ENCODE measurements around the gene ACSS1. TPM values are rescaled to one million over a fixed set of nuclear protein-coding genes. Genes with fewer than 3 reads are reported as not detected.

ACSS1 gene
- total RNA-seq, 1 experiment from 2014 or later: 1.5 TPM

DNA sequence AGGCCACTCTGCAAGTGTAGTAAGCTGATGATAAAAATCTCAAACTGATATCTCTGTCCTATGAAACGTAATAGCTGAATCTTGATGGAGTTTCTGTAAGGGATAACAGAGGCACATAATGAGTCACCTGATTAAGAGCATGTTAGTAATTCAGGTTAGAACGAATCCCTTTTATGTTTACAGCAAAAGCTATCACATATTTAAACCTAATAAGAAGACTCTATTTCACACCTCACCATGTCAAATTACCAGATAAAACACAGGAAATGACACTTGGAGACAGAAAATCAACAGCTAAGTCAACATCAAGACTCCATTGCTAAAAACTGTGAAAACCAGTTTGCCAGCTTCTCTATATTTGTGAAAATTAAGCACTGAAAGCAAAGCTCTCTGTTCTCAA, 97.1 kb downstream of the ACSS1 start (continued):
- TF ChIP-seq GRHL2 (CRISPR knock-in tag; IDR thresholded peaks at IDR 0.05; ENCODE audit: insufficient replicate concordance, severe bottlenecking) (no peak), NFYB (CRISPR knock-in tag; conservative IDR thresholded peaks at IDR 0.05; ENCODE audit: low read depth) (no peak), TCF7 (CRISPR knock-in tag; IDR thresholded peaks at IDR 0.05; ENCODE audit: low read depth) (no peak), RORB (CRISPR knock-in tag; IDR thresholded peaks at IDR 0.05) (no peak), FOXK1 (CRISPR knock-in tag; IDR thresholded peaks at IDR 0.05) (no peak), JUN (CRISPR knock-in tag; IDR thresholded peaks at IDR 0.05) (no peak)
- TF ChIP-seq, protein P1, sequence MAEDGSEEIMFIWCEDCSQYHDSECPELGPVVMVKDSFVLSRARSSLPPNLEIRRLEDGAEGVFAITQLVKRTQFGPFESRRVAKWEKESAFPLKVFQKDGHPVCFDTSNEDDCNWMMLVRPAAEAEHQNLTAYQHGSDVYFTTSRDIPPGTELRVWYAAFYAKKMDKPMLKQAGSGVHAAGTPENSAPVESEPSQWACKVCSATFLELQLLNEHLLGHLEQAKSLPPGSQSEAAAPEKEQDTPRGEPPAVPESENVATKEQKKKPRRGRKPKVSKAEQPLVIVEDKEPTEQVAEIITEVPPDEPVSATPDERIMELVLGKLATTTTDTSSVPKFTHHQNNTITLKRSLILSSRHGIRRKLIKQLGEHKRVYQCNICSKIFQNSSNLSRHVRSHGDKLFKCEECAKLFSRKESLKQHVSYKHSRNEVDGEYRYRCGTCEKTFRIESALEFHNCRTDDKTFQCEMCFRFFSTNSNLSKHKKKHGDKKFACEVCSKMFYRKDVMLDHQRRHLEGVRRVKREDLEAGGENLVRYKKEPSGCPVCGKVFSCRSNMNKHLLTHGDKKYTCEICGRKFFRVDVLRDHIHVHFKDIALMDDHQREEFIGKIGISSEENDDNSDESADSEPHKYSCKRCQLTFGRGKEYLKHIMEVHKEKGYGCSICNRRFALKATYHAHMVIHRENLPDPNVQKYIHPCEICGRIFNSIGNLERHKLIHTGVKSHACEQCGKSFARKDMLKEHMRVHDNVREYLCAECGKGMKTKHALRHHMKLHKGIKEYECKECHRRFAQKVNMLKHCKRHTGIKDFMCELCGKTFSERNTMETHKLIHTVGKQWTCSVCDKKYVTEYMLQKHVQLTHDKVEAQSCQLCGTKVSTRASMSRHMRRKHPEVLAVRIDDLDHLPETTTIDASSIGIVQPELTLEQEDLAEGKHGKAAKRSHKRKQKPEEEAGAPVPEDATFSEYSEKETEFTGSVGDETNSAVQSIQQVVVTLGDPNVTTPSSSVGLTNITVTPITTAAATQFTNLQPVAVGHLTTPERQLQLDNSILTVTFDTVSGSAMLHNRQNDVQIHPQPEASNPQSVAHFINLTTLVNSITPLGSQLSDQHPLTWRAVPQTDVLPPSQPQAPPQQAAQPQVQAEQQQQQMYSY (CRISPR knock-in tag; IDR thresholded peaks at IDR 0.05): no peak
- TF ChIP-seq, protein P2, sequence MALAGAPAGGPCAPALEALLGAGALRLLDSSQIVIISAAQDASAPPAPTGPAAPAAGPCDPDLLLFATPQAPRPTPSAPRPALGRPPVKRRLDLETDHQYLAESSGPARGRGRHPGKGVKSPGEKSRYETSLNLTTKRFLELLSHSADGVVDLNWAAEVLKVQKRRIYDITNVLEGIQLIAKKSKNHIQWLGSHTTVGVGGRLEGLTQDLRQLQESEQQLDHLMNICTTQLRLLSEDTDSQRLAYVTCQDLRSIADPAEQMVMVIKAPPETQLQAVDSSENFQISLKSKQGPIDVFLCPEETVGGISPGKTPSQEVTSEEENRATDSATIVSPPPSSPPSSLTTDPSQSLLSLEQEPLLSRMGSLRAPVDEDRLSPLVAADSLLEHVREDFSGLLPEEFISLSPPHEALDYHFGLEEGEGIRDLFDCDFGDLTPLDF (CRISPR knock-in tag; IDR thresholded peaks at IDR 0.05): no peak

DNA sequence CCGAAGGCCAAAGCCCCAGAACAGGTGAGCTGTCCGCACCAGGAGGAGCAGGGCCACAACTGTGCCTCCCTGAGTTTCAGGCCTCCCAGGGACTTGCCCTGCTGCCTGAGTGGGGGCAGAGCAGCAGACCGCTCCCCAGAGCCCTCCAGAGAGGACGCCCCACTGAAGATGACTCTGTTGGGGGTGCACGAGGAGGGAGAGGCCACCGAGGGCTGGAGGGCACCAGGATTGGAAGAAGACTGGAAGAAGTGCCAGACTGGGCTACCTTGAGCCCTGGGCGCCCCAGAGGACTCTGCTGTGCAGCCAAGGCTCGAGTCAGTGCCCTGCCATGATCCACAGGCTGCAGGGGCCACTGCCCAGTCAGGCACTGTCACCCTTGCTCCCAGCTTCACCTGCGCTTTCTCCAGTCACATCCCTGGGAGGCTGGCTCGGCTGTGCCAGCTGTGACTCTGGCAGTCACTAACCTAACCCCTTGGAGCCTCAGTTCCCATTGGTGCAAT, 97.6 kb downstream of the ACSS1 start:
- H3K4me1 Mint-ChIP-seq: no peaks in the 10 kb centered on the region
- no peak overlapping the region for H3K27ac Mint-ChIP-seq
- peaks cover 21% of the 10 kb centered on the region for H3K36me3 Mint-ChIP-seq
- no peaks in the 10 kb centered on the region for H3K9me3 Mint-ChIP-seq
- no peak for DNase-seq (ENCODE audit: low spot score)
- no peak for ATAC-seq
- TF ChIP-seq, protein P3, sequence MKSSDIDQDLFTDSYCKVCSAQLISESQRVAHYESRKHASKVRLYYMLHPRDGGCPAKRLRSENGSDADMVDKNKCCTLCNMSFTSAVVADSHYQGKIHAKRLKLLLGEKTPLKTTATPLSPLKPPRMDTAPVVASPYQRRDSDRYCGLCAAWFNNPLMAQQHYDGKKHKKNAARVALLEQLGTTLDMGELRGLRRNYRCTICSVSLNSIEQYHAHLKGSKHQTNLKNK (CRISPR knock-in tag; IDR thresholded peaks at IDR 0.05): no peak
- TF ChIP-seq, protein P1 (CRISPR knock-in tag; IDR thresholded peaks at IDR 0.05): no peak
- no peak for TF ChIP-seq NFYB (CRISPR knock-in tag; conservative IDR thresholded peaks at IDR 0.05; ENCODE audit: low read depth)
- TF ChIP-seq, protein P4, sequence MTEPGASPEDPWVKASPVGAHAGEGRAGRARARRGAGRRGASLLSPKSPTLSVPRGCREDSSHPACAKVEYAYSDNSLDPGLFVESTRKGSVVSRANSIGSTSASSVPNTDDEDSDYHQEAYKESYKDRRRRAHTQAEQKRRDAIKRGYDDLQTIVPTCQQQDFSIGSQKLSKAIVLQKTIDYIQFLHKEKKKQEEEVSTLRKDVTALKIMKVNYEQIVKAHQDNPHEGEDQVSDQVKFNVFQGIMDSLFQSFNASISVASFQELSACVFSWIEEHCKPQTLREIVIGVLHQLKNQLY (CRISPR knock-in tag; IDR thresholded peaks at IDR 0.05): no peak
- TF ChIP-seq, protein P5, sequence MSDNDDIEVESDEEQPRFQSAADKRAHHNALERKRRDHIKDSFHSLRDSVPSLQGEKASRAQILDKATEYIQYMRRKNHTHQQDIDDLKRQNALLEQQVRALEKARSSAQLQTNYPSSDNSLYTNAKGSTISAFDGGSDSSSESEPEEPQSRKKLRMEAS (CRISPR knock-in tag; IDR thresholded peaks at IDR 0.05): no peak
- TF ChIP-seq IRF2 (CRISPR knock-in tag; IDR thresholded peaks at IDR 0.05; ENCODE audit: borderline replicate concordance, low read depth): no peak
- CTCF ChIA-PET: no interaction called here
- H3K27me3 Mint-ChIP-seq (ENCODE audit: low read depth): no peaks in the 10 kb centered on the region
- POLR2A ChIA-PET: no interaction called here
- no peak overlapping the region for H3K4me3 Mint-ChIP-seq

All from WTC11 (cell line).